ENCODE results near the gene ACSBG1.

Gene ACSBG1

DNA sequence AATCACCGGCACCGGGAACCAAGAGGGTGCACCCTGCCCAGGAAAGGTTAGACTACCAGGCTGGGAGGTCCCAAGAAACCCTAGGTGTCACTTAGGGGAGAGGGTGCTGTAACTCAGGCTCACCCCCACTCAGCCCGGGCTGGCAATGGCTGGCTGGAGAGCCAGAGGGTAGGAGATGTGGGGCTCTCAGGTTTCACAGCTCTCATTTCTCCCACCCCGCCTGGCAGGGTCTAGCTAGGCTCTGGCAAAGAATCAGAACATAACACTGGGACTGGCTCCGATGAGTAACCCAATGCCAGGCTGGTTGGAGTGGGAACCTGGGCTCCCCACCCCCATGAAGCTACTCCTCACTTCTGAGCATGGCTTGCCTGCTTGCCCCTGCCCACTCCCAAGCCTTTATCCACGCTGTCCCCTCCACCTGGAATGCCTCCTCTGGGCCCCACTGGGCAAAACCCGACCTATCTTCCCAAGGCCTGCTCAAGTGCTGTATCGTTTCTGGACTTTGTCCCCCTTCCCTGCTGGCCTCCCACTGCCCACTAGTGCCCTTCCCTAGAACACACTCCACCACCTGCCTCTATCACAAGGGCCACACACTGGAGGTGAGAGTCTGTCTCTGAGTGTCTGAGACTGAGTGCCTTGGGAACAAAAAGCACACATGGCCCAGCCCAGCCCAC lies 105.2 kb downstream of the ACSBG1 start:
- DNase-seq: no peak

DNA sequence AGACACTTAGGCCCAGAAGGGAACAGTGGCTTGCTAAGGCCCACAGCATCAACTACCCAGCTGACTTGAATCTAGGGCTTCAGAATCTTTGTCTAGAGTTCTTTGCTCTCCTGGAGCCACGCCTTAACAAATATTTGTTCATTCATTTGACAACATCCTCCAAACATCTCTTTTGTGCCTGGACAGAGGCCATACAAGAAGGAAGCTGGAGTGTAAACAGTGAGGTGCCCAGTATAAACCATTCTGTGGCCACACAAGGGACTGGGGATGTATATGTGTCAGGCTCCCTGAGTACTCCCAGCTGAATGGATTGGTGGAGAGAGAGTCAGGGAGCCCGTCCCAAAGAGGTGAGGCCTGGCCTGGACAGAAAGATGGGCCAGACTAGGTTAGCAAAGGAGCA lies 106.5 kb downstream of the ACSBG1 start:
- no peak for DNase-seq

DNA sequence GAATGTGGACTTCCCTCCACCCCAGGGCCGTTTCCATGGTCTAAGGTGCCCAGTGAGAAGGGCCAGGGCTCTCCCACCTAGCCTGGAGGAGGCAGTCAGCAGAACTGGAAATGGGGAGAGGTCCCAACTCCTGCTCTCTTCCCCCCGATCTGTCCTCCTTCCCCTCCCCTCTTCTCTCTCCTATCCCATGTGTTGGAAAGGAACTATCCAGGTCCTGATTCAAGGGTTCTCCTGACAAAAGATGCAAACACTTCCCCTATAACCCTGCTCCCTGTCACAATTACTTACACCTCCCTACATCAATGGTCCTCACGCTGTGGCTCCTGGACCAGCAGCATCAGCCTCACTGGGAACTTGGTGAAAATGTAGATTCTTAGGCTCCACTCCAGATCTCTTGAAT lies 109.1 kb downstream of the ACSBG1 start:
- no peak for DNase-seq

DNA sequence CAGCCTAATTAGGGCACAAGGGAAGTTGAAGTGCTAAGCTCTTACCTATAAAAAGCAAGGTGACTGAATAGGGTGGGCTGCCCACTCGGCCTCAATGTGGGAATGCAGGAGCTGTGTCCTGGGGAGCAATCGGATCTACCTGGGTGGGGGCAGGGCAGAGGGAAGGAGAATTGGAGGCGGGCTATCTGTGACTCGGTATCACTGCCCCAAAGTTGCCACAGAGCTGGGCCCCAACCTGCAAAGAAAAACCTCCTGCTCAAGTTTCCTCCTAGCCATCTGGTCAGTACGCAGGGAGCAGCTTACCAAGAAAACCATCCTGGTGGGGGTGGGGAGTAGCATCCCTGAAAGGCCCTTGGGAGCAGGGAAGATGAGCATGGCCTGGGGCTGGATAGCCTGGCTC lies 113.8 kb downstream of the ACSBG1 start:
- DNase-seq: no peak
